SH-SY5Y (cell line): ENCODE data around the gene NPFF.

ENCODE experiments used
- GATA2 ChIP-seq: IDR thresholded peaks from 2 replicates; pipeline ENCODE4 v1.6.1; 2011; ENCODE audit warnings: mild to moderate bottlenecking, low read depth, low read length
- GATA3 ChIP-seq: IDR thresholded peaks from 2 replicates; pipeline ENCODE4 v1.6.1; 2011; ENCODE audit warnings: low read depth, mild to moderate bottlenecking, low read length, moderate library complexity

DNA sequence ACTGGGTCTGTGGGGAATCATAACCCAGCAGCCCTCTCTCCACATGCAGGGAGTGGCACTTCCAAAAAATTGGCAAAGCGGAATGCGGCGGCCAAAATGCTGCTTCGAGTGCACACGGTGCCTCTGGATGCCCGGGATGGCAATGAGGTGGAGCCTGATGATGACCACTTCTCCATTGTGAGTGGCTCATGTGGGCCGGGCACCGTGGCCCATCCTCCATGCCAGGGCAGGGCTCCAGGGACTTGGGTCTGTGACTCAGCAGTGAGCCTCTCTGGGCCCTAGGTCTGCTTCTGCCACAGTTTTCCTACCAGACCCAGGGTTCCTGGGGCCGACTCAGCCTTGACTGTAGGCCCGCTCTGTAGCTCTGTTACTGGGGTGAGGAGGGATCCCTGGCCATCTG is 2.2 kb downstream of the NPFF start:
- no peak for TF ChIP-seq GATA2
- TF ChIP-seq GATA3: no peak
